Measurements from ENCODE around the gene HARS1. TPM values are rescaled to one million over a fixed set of nuclear protein-coding genes. Genes with fewer than 3 reads are reported as not detected.

Gene HARS1
- total and polyA plus RNA-seq, 2 donors (not counting 1 experiment from before 2014, with no cell fraction given): 32.6 to 60.5 TPM

DNA sequence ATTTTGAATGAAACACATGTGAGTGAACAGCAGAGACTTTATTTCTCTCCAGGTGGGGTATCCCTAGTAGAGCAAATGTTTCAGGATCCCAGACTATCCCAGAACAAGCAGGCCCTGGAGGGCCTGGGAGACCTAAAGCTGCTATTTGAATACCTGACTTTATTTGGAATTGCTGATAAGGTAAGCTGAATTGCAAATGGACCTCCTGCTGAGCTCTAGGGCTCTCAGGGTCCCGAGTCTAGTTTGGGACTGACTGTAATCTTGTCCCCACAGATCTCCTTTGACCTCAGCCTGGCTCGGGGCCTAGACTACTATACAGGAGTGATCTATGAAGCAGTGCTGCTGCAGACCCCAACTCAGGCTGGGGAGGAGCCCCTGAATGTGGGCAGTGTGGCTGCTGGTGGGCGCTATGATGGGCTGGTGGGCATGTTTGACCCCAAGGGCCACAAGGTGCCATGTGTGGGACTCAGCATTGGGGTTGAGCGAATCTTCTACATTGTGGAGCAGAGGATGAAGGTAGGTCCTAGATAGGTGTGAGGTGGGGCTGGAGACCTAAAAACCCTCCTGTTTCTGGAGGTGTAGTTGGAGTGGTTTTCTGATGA, 5.8 kb upstream of the HARS1 start:
- DNase-seq (no peak), ATAC-seq (ENCODE audit: low read depth) (no peak)
- Histone ChIP-seq H3K9me3 (ENCODE audit: control extremely low read depth in 1 of 3, control insufficient read depth in 2 of 3, insufficient read depth in 1 of 3, low read length in 2 of 3) (no peaks in the 10 kb centered on the region), H3K27ac (ENCODE audit: low read length in 2 of 2) (no peak overlapping the region), H3K4me3 (ENCODE audit: control extremely low read depth in 1 of 5, extremely low read depth in 1 of 5, insufficient read depth in 1 of 5, low read depth in 2 of 5, low read length in 4 of 5) (no peak overlapping the region), H3K27me3 (replicated peaks in 1 of 4; ENCODE audit: control extremely low read depth in 1 of 4, control insufficient read depth in 3 of 4, insufficient read depth in 4 of 4, low read length in 3 of 4) (no peaks in the 10 kb centered on the region), H3K4me2 (replicated peaks; ENCODE audit: low read depth, low read length, poor library complexity, severe bottlenecking) (no peak overlapping the region), H2AFZ (ENCODE audit: insufficient read depth, low read depth, low read length, poor library complexity, severe bottlenecking) (no peak overlapping the region), H4K20me1 (ENCODE audit: control insufficient read depth, insufficient read depth, low read length, poor library complexity, severe bottlenecking) (no peaks in the 10 kb centered on the region), H3K36me3 (replicated peaks in 1 of 2; ENCODE audit: control extremely low read depth in 1 of 2, control insufficient read depth in 1 of 2, extremely low read depth in 1 of 2, insufficient read depth in 2 of 2, low read length in 1 of 2) (peaks cover 10 to 58% of the 10 kb centered on the region in 2 experiments), H3K79me2 (ENCODE audit: control insufficient read depth, insufficient read depth, low read length) (peaks cover 33% of the 10 kb centered on the region), H3K9ac (ENCODE audit: low read length) (no peak overlapping the region), H3K4me1 (ENCODE audit: control insufficient read depth in 2 of 2, insufficient read depth in 2 of 2, low read length in 2 of 2) (peaks cover 18 to 22% of the 10 kb centered on the region in 2 donors)
- H3K4me3 Mint-ChIP-seq: no peak overlapping the region
- TF ChIP-seq, protein P1, sequence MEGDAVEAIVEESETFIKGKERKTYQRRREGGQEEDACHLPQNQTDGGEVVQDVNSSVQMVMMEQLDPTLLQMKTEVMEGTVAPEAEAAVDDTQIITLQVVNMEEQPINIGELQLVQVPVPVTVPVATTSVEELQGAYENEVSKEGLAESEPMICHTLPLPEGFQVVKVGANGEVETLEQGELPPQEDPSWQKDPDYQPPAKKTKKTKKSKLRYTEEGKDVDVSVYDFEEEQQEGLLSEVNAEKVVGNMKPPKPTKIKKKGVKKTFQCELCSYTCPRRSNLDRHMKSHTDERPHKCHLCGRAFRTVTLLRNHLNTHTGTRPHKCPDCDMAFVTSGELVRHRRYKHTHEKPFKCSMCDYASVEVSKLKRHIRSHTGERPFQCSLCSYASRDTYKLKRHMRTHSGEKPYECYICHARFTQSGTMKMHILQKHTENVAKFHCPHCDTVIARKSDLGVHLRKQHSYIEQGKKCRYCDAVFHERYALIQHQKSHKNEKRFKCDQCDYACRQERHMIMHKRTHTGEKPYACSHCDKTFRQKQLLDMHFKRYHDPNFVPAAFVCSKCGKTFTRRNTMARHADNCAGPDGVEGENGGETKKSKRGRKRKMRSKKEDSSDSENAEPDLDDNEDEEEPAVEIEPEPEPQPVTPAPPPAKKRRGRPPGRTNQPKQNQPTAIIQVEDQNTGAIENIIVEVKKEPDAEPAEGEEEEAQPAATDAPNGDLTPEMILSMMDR (IDR thresholded peaks at IDR 0.05): no peak
- TF ChIP-seq EZH2 (IDR thresholded peaks at IDR 0.05; ENCODE audit: borderline replicate concordance, insufficient read depth, low read depth, low read length, poor library complexity, severe bottlenecking): no peak
- CTCF ChIA-PET: interaction anchor here (0.8 kb wide), 1 partner anchor 28 kb away, joined by 4 read pairs; no protein-coding TSS in a partner anchor
- POLR2A ChIA-PET: interaction anchor here (0.6 to 0.7 kb wide), 2 partner anchors 55 to 408 kb away, joined by 3 to 6 read pairs; no protein-coding TSS in a partner anchor
- no peaks in the 10 kb centered on the region for H3K9me3 Mint-ChIP-seq (ENCODE audit: insufficient read depth)
- intact Hi-C loops (cut with micrococcal nuclease): no loop called here
- H3K27ac Mint-ChIP-seq: peak overlapping the region; percentile 2
- H3K27me3 Mint-ChIP-seq: no peaks in the 10 kb centered on the region
- WGBS (ENCODE audit: insufficient coverage): 100% methylated on average over 4 of the region's 4 CpGs
- H3K4me1 Mint-ChIP-seq: peaks cover 31% of the 10 kb centered on the region

DNA sequence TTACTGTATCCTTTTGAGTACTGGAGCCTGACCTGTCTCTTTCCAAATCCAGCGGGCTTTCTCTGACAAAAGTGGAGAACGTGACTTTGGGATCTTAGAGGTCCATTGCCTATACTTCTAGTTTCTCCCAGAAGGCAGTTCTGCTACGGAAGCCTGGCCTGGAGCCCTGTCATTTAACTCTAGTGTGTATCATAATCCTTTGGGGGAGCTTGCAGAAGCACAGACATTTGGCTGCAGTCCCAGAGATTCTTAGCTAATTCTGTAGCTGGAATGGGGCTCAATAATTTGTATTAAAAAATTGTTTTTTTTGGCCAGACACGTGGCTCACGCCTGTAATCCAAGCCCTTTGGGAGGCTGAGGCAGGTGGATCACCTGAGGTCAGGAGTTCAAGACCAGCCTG, 3.1 kb upstream of the HARS1 start:
- Histone ChIP-seq H2AFZ (ENCODE audit: insufficient read depth, low read depth, low read length, poor library complexity, severe bottlenecking) (no peak overlapping the region), H3K4me1 (ENCODE audit: control insufficient read depth in 2 of 2, insufficient read depth in 2 of 2, low read length in 2 of 2) (peaks cover 14% of the 10 kb centered on the region in 2 donors), H3K4me2 (replicated peaks; ENCODE audit: low read depth, low read length, poor library complexity, severe bottlenecking) (no peak overlapping the region), H3K9ac (ENCODE audit: low read length) (no peak overlapping the region), H3K36me3 (replicated peaks in 1 of 2; ENCODE audit: control extremely low read depth in 1 of 2, control insufficient read depth in 1 of 2, extremely low read depth in 1 of 2, insufficient read depth in 2 of 2, low read length in 1 of 2) (peaks cover 10 to 55% of the 10 kb centered on the region in 2 experiments), H3K9me3 (ENCODE audit: control extremely low read depth in 1 of 3, control insufficient read depth in 2 of 3, insufficient read depth in 1 of 3, low read length in 2 of 3) (no peaks in the 10 kb centered on the region), H4K20me1 (ENCODE audit: control insufficient read depth, insufficient read depth, low read length, poor library complexity, severe bottlenecking) (no peaks in the 10 kb centered on the region), H3K27ac (ENCODE audit: low read length in 2 of 2) (no peak overlapping the region), H3K79me2 (ENCODE audit: control insufficient read depth, insufficient read depth, low read length) (peaks cover 44% of the 10 kb centered on the region), H3K4me3 (ENCODE audit: control extremely low read depth in 1 of 5, extremely low read depth in 1 of 5, insufficient read depth in 1 of 5, low read depth in 2 of 5, low read length in 4 of 5) (no peak overlapping the region), H3K27me3 (replicated peaks in 1 of 4; ENCODE audit: control extremely low read depth in 1 of 4, control insufficient read depth in 3 of 4, insufficient read depth in 4 of 4, low read length in 3 of 4) (no peaks in the 10 kb centered on the region)
- no peak for ATAC-seq (ENCODE audit: low read depth)
- DNase-seq: no peak
- no peak overlapping the region for H3K27ac Mint-ChIP-seq
- WGBS (ENCODE audit: insufficient coverage): 100% methylated on average over 5 of the region's 5 CpGs
- intact Hi-C loops (cut with micrococcal nuclease): loop anchor here (5.0 kb wide), 1 partner anchor 1413 kb away; the partner anchor contains the start of gene NDFIP1
- peaks cover 29% of the 10 kb centered on the region for H3K4me1 Mint-ChIP-seq
- POLR2A ChIA-PET: no interaction called here
- no peak overlapping the region for H3K4me3 Mint-ChIP-seq
- H3K9me3 Mint-ChIP-seq (ENCODE audit: insufficient read depth): no peaks in the 10 kb centered on the region
- CTCF ChIA-PET: no interaction called here
- TF ChIP-seq, protein P1 (IDR thresholded peaks at IDR 0.05): no peak
- no peaks in the 10 kb centered on the region for H3K27me3 Mint-ChIP-seq

Measured in B cell (primary cell).